Peyer's patch (tissue), 4 donors: ENCODE data around the gene CBX8. TPM values are rescaled to one million over a fixed set of nuclear protein-coding genes. Genes with fewer than 3 reads are reported as not detected.
"Not testable (repeated sequence)": the region's sequence is repeated elsewhere in the genome, so short reads cannot be mapped to it uniquely, and the experiment has no call there.

ENCODE experiments used
- DNase-seq, 3 donors: peaks; one replicate each; pipeline ENCODE4 v3.0.0-alpha.2; 2017 to 2019
- H3K27ac ChIP-seq, 4 donors: fragments of 200-600 bp; sonication (generic); one replicate each; pipeline ENCODE4 v1.5.1; 2016 to 2019
- H3K27me3 ChIP-seq, 2 donors: fragments of 200-600 bp; sonication (generic); one replicate each; pipeline ENCODE4 v1.5.1; 2019
- H3K36me3 ChIP-seq, 3 donors: fragments of 200-600 bp; sonication (generic); one replicate each; pipeline ENCODE4 v1.5.1; 2016 to 2019
- H3K4me1 ChIP-seq, 4 donors: fragments of 200-600 bp; sonication (generic); one replicate each; pipeline ENCODE4 v1.5.1; 2016 to 2019
- H3K4me3 ChIP-seq, 4 donors: fragments of 200-600 bp; sonication (generic); 1 replicate in 3 of 4; 2 replicates in 1 of 4; pipeline ENCODE4 v1.5.1; 2016 to 2019; ENCODE audit warnings: mild to moderate bottlenecking in 1 of 4
- H3K9me3 ChIP-seq, 4 donors: fragments of 200-600 bp; sonication (generic); one replicate each; pipeline ENCODE4 v1.5.1; 2016 to 2019; ENCODE audit warnings: mild to moderate bottlenecking in 1 of 4
- POLR2A ChIP-seq, 2 donors: fragments of 450-650 bp; IDR thresholded peaks; one replicate each; pipeline ENCODE4 v1.5.1; 2017; ENCODE audit warnings: antibody characterized with exemption in 2 of 2, mild to moderate bottlenecking in 2 of 2, moderate library complexity in 2 of 2
- total RNA-seq, 4 donors: library from RNA; depleted of rRNA; stranded (reverse); fragments of >200 nt; gene quantifications; one replicate each; pipeline ENCODE4 v1.1.0, GENCODE V29; 2016
- TF ChIP-seq, protein P1 (sequence below), 6 experiments: fragments of 450-650 bp in 4 of 6; fragments of 200-600 bp in 2 of 6; sonication (generic) in 1 of 6; IDR thresholded peaks; one replicate each; pipeline ENCODE4 v1.5.1; 2017 to 2019; ENCODE audit warnings: antibody characterized with exemption in 6 of 6, mild to moderate bottlenecking in 3 of 6, moderate library complexity in 1 of 6

CBX8 gene
- total RNA-seq, 4 donors from 2014 or later, result 2.5 to 14.9 (median 3.5) TPM

DNA sequence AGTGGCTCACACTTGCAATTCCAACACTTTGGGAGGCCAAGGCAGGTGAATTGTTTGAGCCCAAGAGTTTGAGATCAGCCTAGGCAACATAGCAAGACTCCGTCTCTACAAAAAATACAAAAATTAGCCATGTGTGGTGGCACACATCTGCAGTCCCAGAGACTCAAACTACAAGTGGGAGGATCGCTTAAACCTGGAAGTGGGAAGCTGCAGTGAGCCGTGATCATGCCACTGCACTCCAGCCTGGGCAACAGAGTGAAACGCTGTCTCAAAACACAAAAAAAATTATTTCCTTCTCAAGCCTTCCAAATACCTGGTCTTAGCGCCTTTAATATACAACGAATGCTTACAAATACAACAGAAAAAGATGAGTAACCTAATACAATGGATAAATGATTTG is 38.6 kb downstream of the CBX8 start:
- H3K9me3 ChIP-seq, result no peaks in the 10 kb centered on the region
- no peaks in the 10 kb centered on the region for H3K36me3 ChIP-seq
- no peak overlapping the region for H3K4me3 ChIP-seq
- no peak for TF ChIP-seq POLR2A (IDR thresholded peaks at IDR 0.05)
- TF ChIP-seq, protein P1, sequence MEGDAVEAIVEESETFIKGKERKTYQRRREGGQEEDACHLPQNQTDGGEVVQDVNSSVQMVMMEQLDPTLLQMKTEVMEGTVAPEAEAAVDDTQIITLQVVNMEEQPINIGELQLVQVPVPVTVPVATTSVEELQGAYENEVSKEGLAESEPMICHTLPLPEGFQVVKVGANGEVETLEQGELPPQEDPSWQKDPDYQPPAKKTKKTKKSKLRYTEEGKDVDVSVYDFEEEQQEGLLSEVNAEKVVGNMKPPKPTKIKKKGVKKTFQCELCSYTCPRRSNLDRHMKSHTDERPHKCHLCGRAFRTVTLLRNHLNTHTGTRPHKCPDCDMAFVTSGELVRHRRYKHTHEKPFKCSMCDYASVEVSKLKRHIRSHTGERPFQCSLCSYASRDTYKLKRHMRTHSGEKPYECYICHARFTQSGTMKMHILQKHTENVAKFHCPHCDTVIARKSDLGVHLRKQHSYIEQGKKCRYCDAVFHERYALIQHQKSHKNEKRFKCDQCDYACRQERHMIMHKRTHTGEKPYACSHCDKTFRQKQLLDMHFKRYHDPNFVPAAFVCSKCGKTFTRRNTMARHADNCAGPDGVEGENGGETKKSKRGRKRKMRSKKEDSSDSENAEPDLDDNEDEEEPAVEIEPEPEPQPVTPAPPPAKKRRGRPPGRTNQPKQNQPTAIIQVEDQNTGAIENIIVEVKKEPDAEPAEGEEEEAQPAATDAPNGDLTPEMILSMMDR (IDR thresholded peaks at IDR 0.05), result no peak
- no peaks in the 10 kb centered on the region for H3K4me1 ChIP-seq
- no peaks in the 10 kb centered on the region for H3K27me3 ChIP-seq
- DNase-seq, result no peak
- H3K27ac ChIP-seq, result no peak overlapping the region

DNA sequence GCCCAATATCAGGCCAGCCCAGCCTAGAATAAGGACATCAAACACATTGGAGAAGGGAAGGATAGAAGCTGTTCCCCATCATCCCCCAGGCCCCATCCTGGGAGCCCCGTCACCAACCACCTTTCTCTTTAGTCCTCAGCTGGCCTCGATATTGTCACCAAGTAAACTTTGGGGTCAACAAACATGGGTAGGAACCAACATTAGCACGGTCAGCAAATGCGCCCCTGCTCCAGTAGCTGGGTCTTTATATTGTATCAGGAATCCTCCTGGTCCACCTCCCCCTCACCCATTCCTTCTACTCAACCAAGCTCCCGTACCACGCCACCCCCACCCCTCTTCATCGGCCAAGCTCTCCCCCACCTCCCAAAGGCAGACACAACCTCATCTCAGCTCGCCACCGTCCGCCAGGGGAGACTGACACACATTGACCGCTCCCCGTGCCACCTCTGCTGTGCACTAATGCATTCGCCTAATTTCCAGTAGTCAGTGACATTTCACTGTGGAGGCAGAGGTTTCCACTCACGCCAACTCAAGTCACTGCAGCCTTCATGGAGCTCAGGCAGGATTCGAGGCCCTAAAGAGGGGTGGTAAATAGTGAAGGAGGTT is 39.6 kb downstream of the CBX8 start:
- no peaks in the 10 kb centered on the region for H3K9me3 ChIP-seq
- DNase-seq, result no peak
- H3K36me3 ChIP-seq, result no peaks in the 10 kb centered on the region
- no peak overlapping the region for H3K27ac ChIP-seq
- TF ChIP-seq POLR2A (IDR thresholded peaks at IDR 0.05), result no peak
- TF ChIP-seq, protein P1 (IDR thresholded peaks at IDR 0.05), result no peak
- no peaks in the 10 kb centered on the region for H3K4me1 ChIP-seq
- no peaks in the 10 kb centered on the region for H3K27me3 ChIP-seq
- H3K4me3 ChIP-seq, result no peak overlapping the region

- peaks cover 0 to 4% of the 10 kb centered on the region in 2 donors for H3K27me3 ChIP-seq
- no peaks in the 10 kb centered on the region for H3K9me3 ChIP-seq
- TF ChIP-seq, protein P1 (IDR thresholded peaks at IDR 0.05), result no peak
- TF ChIP-seq POLR2A (IDR thresholded peaks at IDR 0.05), result no peak
- H3K27ac ChIP-seq, result no peak overlapping the region
- peak in 1 of 3 donors; percentile 45 for DNase-seq
- no peak overlapping the region for H3K4me3 ChIP-seq
- H3K4me1 ChIP-seq, result no peaks in the 10 kb centered on the region
- H3K36me3 ChIP-seq, result no peaks in the 10 kb centered on the region
Measured at GRCh38 chr17:79755591-79755990, 41.3 kb downstream of the CBX8 start.

- H3K36me3 ChIP-seq, H3K4me1 ChIP-seq, H3K4me3 ChIP-seq, H3K27me3 ChIP-seq, H3K9me3 ChIP-seq, H3K27ac ChIP-seq: not testable (repeated sequence)
- DNase-seq, result peak in 1 of 3 donors; percentile 10
Measured at GRCh38 chr17:79754903-79755302, 42.0 kb downstream of the CBX8 start.

- peak in 1 of 3 donors; percentile 3 for DNase-seq
- no peaks in the 10 kb centered on the region for H3K9me3 ChIP-seq
- H3K4me1 ChIP-seq, result no peaks in the 10 kb centered on the region
- H3K27me3 ChIP-seq, result peaks cover 0 to 10% of the 10 kb centered on the region in 2 donors
- H3K27ac ChIP-seq, result no peak overlapping the region
- no peaks in the 10 kb centered on the region for H3K36me3 ChIP-seq
- H3K4me3 ChIP-seq, result no peak overlapping the region
- TF ChIP-seq POLR2A (IDR thresholded peaks at IDR 0.05), result no peak
Measured at GRCh38 chr17:79754370-79754769, 42.5 kb downstream of the CBX8 start.

DNA sequence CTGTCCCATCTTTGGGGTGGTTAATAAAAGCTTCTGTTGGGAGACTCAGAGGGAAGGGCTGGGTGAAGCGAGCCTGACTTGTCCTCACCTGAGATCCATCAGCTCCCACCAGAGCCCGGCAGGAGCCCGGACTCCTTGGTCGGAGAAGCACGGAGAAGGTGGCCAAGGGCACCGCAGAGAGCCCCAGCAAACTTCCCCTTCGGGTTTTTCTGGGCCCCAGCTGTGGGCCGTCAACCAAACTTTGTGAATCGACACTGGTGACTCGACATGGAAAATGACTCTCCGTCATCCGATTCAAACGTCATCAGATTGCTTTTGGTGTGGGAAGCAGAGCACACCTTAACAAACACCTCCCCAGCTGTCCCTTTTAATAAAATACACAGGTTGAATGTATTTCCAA is 44.7 kb downstream of the CBX8 start:
- Histone ChIP-seq H3K4me3 (no peak overlapping the region), H3K27ac (no peak overlapping the region), H3K36me3 (no peaks in the 10 kb centered on the region), H3K27me3 (peaks cover 0 to 26% of the 10 kb centered on the region in 2 donors), H3K4me1 (peaks cover 0 to 13% (median 0%) of the 10 kb centered on the region in 4 donors), H3K9me3 (no peaks in the 10 kb centered on the region)
- TF ChIP-seq POLR2A (IDR thresholded peaks at IDR 0.05), result no peak
- TF ChIP-seq, protein P1 (IDR thresholded peaks at IDR 0.05), result no peak
- DNase-seq, result no peak
